Transverse colon (tissue), 4 donors: Measurements from ENCODE around the gene SERP2. TPM values are rescaled to one million over a fixed set of nuclear protein-coding genes. Genes with fewer than 3 reads are reported as not detected.

Experiments used
- DNase-seq: peaks from one replicate; pipeline ENCODE4 v3.0.0-alpha.2; 2019
- H3K27ac ChIP-seq, 4 donors: fragments of 200-600 bp; sonication (generic); 2 replicates each; pipeline ENCODE4 v1.5.1; 2016 to 2018; ENCODE audit warnings: inconsistent platforms in 4 of 4
- H3K27me3 ChIP-seq: fragments of 200-600 bp; sonication (generic); 2 replicates; pipeline ENCODE4 v1.5.1; 2017; ENCODE audit warnings: inconsistent platforms
- H3K36me3 ChIP-seq, 4 donors: fragments of 200-600 bp; sonication (generic); 2 replicates each; pipeline ENCODE4 v1.5.1; 2017 to 2019; ENCODE audit warnings: inconsistent platforms in 4 of 4
- H3K4me1 ChIP-seq, 4 donors: fragments of 200-600 bp; sonication (generic); 2 replicates each; pipeline ENCODE4 v1.5.1; 2017 to 2020; ENCODE audit warnings: inconsistent platforms in 4 of 4
- H3K4me3 ChIP-seq, 4 donors: fragments of 200-600 bp; sonication (generic); 1 replicate in 1 of 4; 2 replicates in 3 of 4; pipeline versions ENCODE4 v1.5.1 to v1.6.1; 2017 to 2019; ENCODE audit warnings: inconsistent platforms in 4 of 4
- H3K9me3 ChIP-seq, 2 donors: fragments of 200-600 bp; sonication (generic); 2 replicates each; pipeline ENCODE4 v1.5.1; 2017 to 2019; ENCODE audit warnings: inconsistent platforms in 2 of 2
- CTCF ChIP-seq, 5 experiments: fragments of 200-600 bp in 3 of 5; fragments of 450-650 bp in 2 of 5; sonication (generic) in 3 of 5; IDR thresholded peaks; 1 replicate in 2 of 5; 2 replicates in 3 of 5; pipeline ENCODE4 v1.5.1; 2016 to 2017; ENCODE audit warnings: antibody characterized with exemption in 5 of 5, inconsistent platforms in 3 of 5, mild to moderate bottlenecking in 2 of 5, moderate library complexity in 1 of 5
- EP300 ChIP-seq: sonication (generic); formaldehyde crosslinking; IDR thresholded peaks from one replicate; pipeline ENCODE4 v1.6.1; 2017; ENCODE audit warnings: antibody characterized with exemption, low read depth
- POLR2A ChIP-seq: fragments of 450-650 bp; IDR thresholded peaks from one replicate; pipeline ENCODE4 v1.6.1; 2016; ENCODE audit warnings: antibody characterized with exemption, mild to moderate bottlenecking, moderate library complexity
- POLR2AphosphoS5 ChIP-seq, 3 donors: sonication (generic); formaldehyde crosslinking; IDR thresholded peaks; one replicate each; pipeline ENCODE4 v1.6.1; 2016; ENCODE audit warnings: antibody characterized with exemption in 3 of 3
- WGBS, 2 donors: methylation state at CpG; one replicate each; pipeline ENCODE4 v1.1.5; 2018; ENCODE audit warnings: low coverage in 1 of 2; 5-methylcytosine and 5-hydroxymethylcytosine counted together
- in situ Hi-C, 4 donors: fragments of 200-750 bp; cut with MboI; loops; one replicate each; pipeline versions ENCODE4 v1.15.0 to v1.15.1; 2017; ENCODE audit warnings: low sequenced_read_pairs in 3 of 4, low pct_ligation_motif_present in 1 of 4, low pct_unique_long_range_greater_than_20kb in 1 of 4
- intact Hi-C: fragments of 100-400 bp; cut with DNase I; formaldehyde crosslinking; loops from one replicate; pipeline ENCODE4 v1.15.1; 2023; ENCODE audit warnings: low total_unique reads
- total RNA-seq, 4 donors: library from RNA; depleted of rRNA; stranded (reverse); fragments of >200 nt; gene quantifications; one replicate each; pipeline ENCODE4 v1.1.0, GENCODE V29; 2016

SERP2 gene
- total RNA-seq, 4 donors from 2014 or later, result 1.8 to 2.4 TPM; not detected in 2

- TF ChIP-seq EP300 (no peak), POLR2A (no peak), CTCF (IDR thresholded peaks at IDR 0.05) (no peak), POLR2AphosphoS5 (IDR thresholded peaks at IDR 0.05) (no peak)
- WGBS, 2 donors, result 61 to 63% methylated on average over 4 of the region's 4 CpGs
- intact Hi-C loops, result loop anchor here (1.0 to 10.0 kb wide), 3 partner anchors 135 to 390 kb away; no protein-coding TSS in a partner anchor
- DNase-seq, result no peak
- H3K9me3 ChIP-seq, result no peaks in the 10 kb centered on the region
- H3K27ac ChIP-seq, result no peak overlapping the region
- H3K4me1 ChIP-seq, result peaks cover 3 to 29% (median 19%) of the 10 kb centered on the region in 4 donors
- in situ Hi-C loops, result loop anchor here (5.0 to 25.0 kb wide), 8 partner anchors 252 to 535 kb away; no protein-coding TSS in a partner anchor
- peaks cover 0 to 1% (median under 1%) of the 10 kb centered on the region in 4 donors for H3K36me3 ChIP-seq
- no peak overlapping the region for H3K4me3 ChIP-seq
- H3K27me3 ChIP-seq, result no peaks in the 10 kb centered on the region
Measured at GRCh38 chr13:44439452-44440024, 65.9 kb downstream of the SERP2 start.

- no peak overlapping the region for H3K4me3 ChIP-seq
- 20 to 70% methylated on average over 2 to 10 of the region's 10 CpGs for WGBS, 2 donors
- H3K36me3 ChIP-seq, result no peaks in the 10 kb centered on the region
- no peaks in the 10 kb centered on the region for H3K27me3 ChIP-seq
- in situ Hi-C loops, result loop anchor here in 3 of 4 donors (10.0 to 25.0 kb wide), 2 partner anchors 253 to 535 kb away; no protein-coding TSS in a partner anchor
- DNase-seq, result no peak
- H3K27ac ChIP-seq, result no peak overlapping the region
- intact Hi-C loops, result no loop called here
- peaks cover 3 to 26% (median 17%) of the 10 kb centered on the region in 4 donors for H3K4me1 ChIP-seq
- no peak for TF ChIP-seq POLR2A
- no peak for TF ChIP-seq EP300
- TF ChIP-seq POLR2AphosphoS5 (IDR thresholded peaks at IDR 0.05), result no peak
- TF ChIP-seq CTCF (IDR thresholded peaks at IDR 0.05), result no peak
- H3K9me3 ChIP-seq, result no peaks in the 10 kb centered on the region
Measured at GRCh38 chr13:44440046-44440608, 66.5 kb downstream of the SERP2 start.

Other genes with a start within 250 kb of the SERP2 start
- 100 to 1,000 TPM; 177 to 798 (median 250) TPM for gene TSC22D1, start 202.5 kb downstream of the SERP2 start, total RNA-seq